UCSD-AML1 (cell line): ENCODE data around the gene SOX3.

Source experiments
- DNase-seq: peaks from one replicate; lab custom pipeline; 2025; ENCODE audit not compliant: unreplicated experiment; lab: John Stamatoyannopoulos, UW

The SOX3 gene

GRCh38 chrX:140504371-140505324 lies at the start of gene SOX3:
TSS of gene SOX3 (minus strand) at chrX:140505069. CDS start at chrX:140505060, 9 bp downstream.
- no peak for DNase-seq

- no peak for DNase-seq
These were observed 44.1 kb upstream of the SOX3 start for GRCh38 chrX:140548985-140549384.

- DNase-seq: no peak
These were observed 21.3 kb upstream of the SOX3 start for GRCh38 chrX:140526171-140526570.

- DNase-seq: no peak
These were observed 20.6 kb upstream of the SOX3 start for GRCh38 chrX:140525448-140525847.

GRCh38 chrX:140524556-140524955 lies 19.7 kb upstream of the SOX3 start:
- no peak for DNase-seq

- DNase-seq: no peak
These were observed 16.5 kb upstream of the SOX3 start for GRCh38 chrX:140521393-140521792.

GRCh38 chrX:140514554-140514953 lies 9.7 kb upstream of the SOX3 start:
- no peak for DNase-seq

- DNase-seq: no peak
These were observed 6.0 kb upstream of the SOX3 start for GRCh38 chrX:140510895-140511295.

GRCh38 chrX:140510306-140510676 lies 5.4 kb upstream of the SOX3 start:
- DNase-seq: no peak

GRCh38 chrX:140509468-140510305 lies 4.8 kb upstream of the SOX3 start:
- DNase-seq: no peak

- no peak for DNase-seq
These were observed 4.1 kb upstream of the SOX3 start for GRCh38 chrX:140508958-140509357.

GRCh38 chrX:140507982-140508305 lies 3.1 kb upstream of the SOX3 start:
- no peak for DNase-seq

- DNase-seq: no peak
These were observed 2.5 kb upstream of the SOX3 start for GRCh38 chrX:140507223-140507981.

GRCh38 chrX:140505421-140506337 lies 810 bp upstream of the SOX3 start:
- no peak for DNase-seq

- no peak for DNase-seq
These were observed 1.0 kb downstream of the SOX3 start for GRCh38 chrX:140503714-140504351.

GRCh38 chrX:140503238-140503601 lies 1.6 kb downstream of the SOX3 start:
- DNase-seq: no peak

- no peak for DNase-seq
These were observed 2.2 kb downstream of the SOX3 start for GRCh38 chrX:140502491-140503237.

GRCh38 chrX:140501940-140502468 lies 2.9 kb downstream of the SOX3 start:
- no peak for DNase-seq

GRCh38 chrX:140501321-140501720 lies 3.5 kb downstream of the SOX3 start:
- DNase-seq: no peak
